Stromal cell of bone marrow (primary cell): Measurements from ENCODE around the gene BHLHE41.

Source experiments
- DNase-seq: peaks from one replicate; pipeline ENCODE4 v3.0.0-alpha.2; 2012; ENCODE audit warnings: low read depth

Gene BHLHE41

DNA sequence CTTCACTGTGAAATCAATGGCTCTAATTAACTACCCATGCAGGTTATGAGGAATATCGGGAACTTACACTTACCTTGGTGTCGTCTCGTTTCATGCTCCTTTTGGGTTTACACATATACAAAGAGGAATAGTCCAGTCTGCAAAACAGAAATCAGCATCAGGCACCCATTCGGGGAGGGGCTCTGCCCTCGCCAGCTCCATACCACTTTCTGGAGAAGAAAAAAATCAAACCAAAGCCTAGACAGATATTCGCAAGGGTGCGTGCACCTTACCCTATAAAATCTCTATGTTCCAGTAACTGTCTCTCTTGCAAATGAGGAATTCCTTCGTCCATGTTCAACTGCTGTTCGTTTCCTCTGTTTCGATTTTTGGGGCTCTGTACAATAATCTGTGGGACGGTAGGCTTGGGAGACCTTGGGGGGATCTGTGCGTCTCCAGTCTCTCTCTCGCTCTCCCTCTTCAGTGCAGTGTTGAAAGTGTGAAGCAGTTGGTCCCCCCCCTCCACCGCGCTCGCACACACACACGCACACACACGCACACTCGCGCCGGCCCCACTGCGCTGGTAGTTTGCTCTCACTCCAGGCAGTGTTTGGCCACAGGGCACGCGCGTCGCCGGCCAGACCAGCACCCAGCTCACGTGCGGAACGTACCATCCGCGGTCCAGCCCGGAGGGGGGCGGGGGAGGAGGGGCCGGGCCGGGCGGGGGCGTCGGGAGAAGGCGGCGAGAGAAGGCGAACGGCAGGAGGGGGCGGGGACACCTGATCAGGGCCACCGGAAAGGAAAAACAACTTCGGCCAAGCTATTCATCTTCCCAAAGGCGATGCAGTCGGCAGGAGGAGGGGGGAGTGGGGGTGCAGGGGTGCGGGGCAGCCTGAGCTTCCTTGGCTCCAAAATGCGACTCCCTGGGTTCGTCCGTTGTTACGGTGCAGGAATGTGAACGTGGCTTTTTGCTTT is at the start of gene BHLHE41:
TSS of gene BHLHE41 (minus strand) at position 592 of the 954 bp plus-strand sequence. CDS start at position 334, 258 bp downstream.
- no peak for DNase-seq

DNA sequence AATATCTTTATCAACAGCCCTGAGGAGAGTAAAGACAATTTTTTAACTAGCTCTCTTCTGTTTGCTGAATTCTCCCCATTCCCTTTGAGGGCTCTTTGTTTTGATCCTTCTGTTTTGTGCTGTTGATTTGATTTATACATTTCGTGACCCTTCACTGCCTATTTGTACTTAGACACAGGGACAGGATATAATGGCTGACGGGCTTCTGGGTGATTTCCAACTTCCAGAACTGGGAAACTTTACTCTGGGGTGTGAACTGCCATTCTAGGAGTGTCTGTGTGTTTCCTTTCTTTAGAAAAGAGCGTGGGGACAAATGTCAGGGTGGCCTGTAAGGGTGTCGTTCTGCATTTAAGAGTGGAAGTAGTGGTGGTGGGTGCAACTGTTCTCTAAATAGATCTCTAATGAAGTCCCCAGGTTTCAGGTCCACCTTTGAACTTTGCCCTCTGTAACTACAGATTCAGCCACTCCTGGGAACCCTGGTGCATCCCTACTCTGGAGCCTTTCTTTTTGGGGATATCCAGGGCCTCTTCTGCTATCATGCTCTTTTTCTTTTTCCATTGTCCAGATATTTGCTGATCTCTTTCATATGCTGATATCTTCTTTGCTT is 48.2 kb upstream of the BHLHE41 start:
- DNase-seq, result no peak

DNA sequence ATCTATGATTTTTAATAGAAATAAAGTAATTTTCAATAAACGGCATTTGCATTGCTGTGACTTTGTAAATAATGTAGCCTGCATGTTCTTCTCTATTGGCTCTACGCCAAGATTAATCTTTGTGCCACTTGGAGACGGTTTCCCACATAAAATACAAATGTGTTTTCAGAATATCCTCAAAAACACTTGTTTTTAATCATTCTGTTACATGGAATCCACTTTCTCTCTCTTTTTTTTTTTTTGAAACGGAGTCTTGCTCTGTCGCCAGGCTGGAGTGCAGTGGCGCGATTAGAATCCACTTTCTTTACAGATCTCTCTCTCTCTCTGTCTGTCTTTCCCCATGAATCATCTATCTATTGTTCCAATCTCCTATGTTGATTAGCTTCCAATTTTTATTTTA is 47.7 kb upstream of the BHLHE41 start:
- no peak for DNase-seq

DNA sequence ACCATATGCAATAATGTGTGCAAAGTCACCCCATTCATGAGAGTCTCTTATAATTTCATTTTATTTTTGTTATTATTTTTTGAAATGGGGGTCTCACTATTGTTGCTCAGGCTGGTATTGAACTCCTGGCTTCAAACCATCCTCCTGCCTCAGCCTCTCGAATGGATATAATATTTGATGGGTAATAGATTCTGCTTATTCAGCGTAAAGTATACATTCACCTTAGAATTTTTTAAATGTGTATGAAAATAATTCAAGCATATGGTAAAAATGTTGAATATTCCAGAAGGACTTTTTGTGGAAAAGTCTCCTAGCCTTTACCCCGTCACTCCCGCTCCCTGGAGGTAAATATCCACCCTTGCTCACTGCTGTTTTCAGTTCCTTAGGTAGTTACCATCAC is 47.2 kb upstream of the BHLHE41 start:
- no peak for DNase-seq

DNA sequence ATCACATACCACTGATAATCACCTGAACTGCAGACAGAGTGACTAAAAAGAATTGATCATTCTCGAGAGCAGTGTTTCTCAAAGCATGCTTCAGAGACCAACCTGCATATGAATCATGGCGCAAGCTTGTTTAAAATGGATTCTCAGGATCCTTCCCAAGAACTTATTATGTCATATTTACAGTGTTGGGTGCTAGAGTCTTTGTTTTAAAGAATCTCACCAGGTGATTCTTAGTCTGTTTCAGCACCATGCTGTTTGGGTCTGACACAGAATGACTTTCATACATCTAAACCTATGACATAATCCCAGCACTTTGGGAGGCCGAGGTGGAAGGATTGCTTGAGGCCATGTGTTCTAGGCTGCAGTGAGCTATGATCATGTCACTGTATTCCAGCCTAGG is 39.3 kb upstream of the BHLHE41 start:
- DNase-seq, result no peak

DNA sequence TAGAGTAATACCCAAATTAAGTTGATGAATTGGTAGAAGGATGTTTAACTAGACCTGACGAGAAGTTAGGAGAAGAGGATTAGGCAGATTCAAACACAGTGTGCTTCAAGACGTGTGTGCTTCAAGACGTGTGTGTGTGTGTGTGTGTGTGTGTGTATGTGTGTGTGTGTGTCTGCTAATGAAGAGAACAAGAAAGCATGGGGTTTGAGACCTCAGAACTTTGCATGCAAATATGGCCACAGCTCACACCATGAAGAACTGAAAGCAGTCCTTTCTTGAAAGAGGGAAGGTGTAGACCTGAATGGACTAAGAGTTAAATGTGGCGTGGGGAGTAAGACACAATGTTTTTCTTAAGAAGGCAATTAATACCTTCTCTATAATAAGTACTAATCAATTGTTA is 38.1 kb upstream of the BHLHE41 start:
- no peak for DNase-seq

DNA sequence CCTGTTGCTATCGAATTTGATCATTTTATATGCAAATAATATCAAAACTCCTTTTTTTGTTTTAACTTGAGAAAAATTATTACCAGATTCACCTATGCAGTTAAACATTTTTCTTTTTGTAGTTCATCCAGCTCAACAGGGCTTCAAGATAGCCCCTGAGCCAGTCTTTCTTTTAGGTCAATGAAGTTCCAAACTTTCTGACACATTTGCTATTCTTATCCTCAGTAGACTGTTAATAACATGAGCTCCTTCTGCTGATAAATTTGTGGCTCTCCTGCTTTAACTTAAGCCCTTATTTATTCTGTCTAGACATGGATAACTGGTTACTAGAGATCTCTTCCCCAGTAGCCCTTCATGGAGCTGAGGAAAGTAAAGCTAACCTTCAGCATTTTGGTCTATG is 37.3 kb upstream of the BHLHE41 start:
- no peak for DNase-seq

DNA sequence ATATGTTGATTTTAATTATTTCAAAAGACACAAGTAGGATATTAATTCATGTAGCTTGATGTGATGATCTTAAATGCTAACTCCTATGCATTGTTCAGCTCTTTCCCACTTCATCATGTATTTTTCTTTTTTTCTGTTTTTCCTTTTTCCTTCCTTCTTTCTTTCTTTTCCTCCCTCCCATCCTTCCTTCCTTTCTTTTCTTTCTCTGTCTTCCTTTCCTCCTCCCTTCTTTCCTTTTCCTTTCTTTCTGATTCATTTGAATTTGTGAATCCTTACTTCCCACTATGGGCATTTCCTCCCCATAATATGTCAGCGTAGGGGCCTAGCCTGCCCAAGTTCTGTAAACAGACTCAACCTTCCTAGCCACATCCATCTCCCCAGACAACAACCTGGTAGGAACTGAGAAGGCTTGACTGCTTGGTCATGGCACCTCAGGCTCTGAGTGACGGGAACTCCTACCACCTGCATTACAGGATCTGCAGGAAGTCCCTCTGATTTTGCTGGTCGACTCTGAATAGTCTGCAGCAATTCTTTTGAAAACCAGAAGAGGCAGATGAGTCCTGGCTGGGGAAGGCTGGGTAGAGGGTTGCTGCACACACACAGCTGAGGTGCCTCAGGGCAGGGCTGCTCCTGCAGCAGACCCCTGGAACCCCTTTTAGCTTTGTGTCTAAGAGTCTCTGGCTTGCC is 33.4 kb upstream of the BHLHE41 start:
- DNase-seq, result no peak

DNA sequence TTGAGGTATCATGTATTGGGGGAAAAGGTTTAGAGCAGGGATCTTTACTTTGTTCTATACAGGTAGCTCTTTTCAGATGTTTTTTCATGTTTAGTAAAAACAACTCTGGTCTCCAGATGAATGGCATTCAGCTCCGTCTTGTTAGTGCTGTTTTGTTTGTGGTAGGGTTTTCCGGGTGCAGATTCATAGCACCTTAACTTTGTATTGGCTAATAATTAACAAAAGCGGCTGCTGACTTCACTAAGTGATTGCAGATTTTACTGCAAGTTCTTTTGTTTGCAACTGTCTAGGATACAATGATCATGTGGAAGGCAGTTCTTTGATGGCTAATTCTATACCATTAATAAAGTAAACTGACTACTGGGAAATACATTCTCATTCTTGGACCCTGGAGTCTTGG is 32.2 kb upstream of the BHLHE41 start:
- DNase-seq, result no peak

DNA sequence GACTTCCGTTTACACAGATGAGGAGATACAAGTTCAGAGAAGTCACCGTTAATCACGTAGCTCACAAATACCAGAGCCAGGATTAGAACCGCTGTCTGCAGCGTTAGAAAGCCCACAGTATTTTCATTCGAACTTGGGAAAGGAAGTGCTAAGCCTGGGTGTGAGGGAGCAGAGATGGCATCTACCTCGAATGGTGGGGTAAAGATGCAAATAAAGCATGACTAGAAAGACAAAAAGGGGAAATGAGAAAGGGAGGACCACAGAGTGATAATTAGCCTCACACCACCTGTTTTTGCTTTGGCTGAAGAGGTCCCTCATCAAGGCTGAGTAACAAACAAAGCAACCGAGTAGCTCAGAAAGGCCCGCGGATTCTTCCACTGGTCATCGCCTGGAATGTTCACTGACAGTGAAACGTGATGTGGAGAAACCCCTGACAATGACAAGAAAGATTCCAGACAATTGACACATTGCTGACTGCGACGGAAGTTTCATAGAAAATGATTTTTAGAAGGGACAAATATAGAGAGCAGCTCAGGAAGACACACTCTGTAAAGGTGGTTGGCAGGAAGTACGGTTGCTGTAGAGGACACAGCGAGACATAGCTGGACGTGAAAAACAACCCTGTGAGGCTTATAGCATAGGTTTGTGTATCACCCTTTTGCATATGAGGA is 31.5 kb upstream of the BHLHE41 start:
- no peak for DNase-seq

DNA sequence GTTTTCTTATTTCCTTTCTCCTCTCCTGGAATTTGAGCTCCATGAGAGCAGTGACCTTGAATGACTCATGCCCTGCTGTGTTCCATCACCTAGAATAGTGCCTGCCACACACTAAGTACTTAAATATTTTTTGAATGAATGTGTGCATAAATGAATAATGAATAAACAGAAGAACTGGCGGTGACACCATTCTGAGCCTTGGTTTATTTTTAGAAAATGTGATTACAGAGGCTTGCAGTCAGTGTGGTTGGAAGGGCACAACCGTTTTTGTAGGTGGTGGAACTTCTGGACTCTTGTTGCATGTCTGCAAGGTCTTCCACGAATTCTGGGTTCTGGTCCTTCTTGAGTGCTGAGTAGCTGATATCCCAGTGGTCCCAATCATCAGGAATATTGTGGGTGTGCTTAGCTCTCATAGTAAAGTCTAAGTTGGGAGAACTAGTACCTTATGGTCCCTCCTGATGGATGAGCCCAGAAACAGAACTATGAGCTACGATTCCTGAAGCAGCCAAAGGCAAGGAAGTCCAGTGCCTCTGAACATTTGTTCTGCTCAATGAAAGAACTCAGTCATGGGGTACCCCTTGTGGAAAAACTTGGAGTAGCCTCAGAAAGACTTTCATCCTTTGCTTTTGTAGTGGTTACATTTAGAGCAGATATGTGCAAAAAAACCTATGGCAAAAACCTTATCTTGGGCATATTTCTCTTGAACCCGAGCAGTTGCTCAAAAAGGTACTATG is 28.8 kb upstream of the BHLHE41 start:
- DNase-seq, result peak; percentile 76

DNA sequence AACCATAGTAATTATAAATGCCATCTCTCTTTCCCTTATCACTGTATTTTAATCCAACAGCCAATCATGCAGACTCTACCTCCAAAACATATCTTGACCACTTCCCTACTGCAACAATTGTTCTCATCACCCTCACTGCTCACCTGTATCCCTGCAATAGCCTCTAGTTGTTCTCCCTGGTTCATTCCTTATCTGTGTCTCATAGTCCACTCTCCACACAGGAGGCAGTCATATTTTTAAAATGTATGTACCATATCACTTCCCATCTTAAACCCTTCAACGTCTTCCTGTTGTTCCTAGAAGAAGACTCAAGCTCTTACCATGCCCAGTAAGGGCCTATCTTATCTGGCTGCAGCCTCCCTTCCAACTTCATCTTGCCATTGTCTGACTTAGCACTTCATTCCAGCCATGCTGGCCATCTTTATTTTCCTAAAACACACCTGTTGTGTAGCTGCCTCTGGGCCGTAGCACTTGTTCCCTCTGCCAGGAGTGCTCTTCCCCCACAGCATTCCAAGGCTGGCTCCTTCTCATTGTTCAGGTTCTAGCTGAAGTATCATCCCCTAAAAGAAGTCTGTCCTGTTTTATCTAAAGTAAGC is 27.8 kb upstream of the BHLHE41 start:
- no peak for DNase-seq

DNA sequence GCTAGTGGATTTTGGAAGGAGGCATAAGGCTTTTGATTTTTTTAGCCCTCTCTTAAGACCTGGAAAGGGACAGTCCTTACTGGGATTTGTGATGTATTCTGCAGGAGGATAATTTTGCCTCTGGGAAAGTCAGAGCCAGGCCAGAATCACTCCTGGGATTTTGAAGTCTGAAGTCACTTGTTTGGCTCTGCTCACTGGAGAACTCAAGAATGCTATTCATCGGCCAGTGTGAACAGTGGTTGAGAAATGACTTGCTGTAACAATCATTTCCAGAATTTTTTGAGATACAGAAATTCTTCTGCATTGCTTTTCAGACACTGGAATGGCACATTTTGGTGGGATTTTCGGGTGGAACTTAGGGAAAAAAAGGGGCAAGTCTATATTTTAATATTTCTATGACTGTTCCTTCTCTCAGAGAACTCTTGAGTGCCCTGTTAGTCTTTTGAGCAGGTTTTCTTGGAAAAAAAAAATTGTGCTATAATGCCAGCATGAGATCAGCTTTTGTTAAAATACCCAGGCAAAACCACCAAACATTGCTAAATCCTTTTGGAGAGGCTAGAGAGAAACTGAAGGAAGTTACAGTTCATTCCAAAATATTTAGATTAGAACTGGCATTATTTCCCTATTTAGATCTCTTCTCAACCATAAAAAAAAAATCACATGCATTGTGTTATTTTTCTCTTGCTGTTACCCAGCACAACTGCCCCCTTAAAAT is 26.1 kb upstream of the BHLHE41 start:
- peak; percentile 69 for DNase-seq

DNA sequence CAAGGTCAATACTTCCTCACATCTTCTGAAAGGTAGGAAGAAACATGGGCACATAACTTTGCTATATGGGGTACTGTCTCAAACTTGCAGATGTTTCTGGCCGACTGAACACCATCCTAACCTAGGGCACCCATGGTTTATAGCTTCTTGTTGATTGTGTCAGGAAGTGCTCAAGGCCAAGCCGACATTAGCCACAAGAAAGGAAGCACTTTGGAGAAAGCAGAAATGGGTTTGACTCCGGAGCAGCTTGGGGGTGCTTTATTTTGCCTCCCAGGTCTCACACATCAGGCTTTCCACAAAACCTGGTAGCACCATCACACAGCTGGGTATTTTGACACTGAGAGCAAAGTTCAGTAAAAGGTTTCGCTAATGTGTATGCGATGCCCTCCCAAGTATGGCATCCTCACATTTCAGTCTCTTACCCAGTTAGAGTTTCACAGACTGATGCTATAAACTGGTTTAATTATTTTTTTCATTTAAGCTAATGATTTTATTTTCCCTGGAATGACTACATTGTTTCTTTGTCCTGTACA is 25.2 kb upstream of the BHLHE41 start:
- no peak for DNase-seq

DNA sequence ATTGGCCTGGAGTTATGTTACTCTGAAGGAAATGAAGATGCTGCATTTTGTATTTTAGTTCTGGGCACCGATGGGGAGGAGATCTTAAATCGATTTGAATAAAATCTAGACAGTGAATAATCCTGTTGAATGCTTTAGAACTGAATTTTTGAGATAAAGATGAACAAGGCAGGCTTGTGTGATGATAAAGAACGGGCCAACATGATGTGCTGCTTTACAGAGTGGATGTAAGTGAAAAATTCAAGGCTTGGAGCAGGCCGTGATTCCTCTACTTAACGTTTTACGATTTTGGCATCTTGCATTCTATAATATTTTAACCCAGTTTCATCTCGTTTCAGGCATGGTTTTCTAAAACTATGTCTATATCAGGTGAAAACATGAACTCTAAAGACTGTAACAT is 23.5 kb upstream of the BHLHE41 start:
- no peak for DNase-seq

DNA sequence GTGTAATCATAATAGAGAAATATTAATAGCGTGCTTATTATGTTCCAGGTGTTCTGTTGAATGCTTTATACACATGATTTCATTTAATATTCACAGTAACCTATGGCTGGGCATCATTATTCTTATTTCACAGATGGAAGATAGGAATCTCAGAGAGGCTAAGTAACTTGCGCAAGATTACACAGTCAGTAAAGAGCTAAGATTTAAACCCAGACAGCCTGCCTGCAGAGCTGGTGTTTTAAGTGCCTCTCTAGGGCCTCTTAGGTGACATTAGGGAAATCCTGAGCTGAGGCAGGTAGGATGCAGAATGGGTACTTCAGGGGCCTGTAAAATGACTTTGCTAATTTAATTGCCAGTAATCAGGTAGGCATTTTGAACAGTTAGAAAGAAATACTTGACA is 18.5 kb upstream of the BHLHE41 start:
- DNase-seq, result no peak

DNA sequence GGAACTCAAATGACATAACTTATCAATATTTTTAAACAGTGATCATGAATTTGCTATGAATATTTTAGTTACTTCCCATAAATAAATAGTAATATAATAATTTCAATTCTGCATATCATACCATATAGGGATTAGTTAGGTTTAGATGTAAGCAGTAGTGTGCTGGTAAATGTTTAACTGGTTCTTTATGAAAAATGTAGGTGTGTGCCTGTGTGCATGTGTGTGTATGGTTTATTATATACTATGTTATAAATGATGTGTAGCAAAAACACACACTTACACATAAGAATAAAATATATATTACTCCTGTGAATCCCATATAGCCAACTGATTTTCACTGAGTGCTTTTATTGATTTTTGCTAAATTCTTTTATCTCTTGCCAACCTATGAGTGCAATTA is 14.0 kb upstream of the BHLHE41 start:
- no peak for DNase-seq

DNA sequence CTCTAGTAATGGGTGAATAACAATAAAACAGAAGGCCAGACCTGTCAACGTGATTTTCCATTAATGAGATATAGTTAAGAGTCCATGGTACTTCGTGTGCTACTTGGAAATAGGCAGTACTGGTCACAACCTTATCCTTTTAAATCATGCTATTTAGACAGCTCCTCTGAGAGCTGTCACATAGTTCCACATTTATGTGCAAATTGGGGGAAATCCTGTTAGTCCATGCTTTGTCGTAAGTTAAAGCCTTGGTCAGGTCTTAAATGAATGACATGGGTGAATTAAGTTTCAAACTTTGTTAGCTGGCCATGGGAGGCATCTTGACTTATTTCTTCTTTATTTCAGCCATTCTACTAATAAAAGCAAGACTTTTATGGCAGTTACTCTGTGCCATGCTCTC is 11.9 kb upstream of the BHLHE41 start:
- no peak for DNase-seq

DNA sequence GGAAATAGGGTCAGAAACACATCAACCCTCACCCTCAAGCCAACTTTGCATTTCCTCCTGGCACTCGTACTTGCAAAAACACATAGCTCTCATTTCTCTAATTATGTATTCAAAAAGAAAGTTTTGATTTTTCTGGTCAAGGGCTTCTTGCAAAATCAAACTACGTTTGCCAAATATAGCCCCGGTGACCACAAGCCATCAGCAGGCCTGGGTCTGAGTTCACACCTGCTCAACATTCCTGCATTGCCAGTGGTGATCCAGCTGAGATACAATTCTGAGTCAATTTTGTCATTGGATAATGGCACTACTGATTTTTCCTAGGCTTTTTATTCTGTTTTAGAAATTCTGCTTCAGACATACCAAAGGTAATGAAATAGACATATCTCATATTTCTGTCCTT is 10.7 kb upstream of the BHLHE41 start:
- DNase-seq, result no peak

DNA sequence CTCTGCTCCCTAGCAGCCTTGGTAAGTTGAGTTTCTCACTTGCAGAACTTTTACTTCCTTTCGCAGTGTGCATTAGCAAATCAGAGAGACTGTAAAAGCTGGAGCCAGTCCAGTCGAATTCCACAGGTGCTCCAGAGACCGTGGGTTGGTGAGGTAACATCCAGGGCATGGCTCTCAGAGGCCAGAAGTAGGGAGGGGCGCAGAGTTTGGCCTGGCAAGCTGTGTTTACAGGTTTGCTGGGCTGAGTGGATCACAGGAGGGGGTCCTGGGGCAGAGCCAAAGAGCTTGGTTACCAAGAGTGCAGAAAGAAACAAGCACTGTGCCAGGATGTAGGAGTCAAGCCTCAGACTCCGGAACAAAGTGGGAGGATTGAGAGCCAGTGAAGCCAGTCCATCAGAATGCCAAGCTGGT is 10.2 kb upstream of the BHLHE41 start:
- no peak for DNase-seq
